Measurements from ENCODE around the gene ATL2. TPM values are rescaled to one million over a fixed set of nuclear protein-coding genes. Genes with fewer than 3 reads are reported as not detected.
"Not testable (repeated sequence)": the region's sequence is repeated elsewhere in the genome, so short reads cannot be mapped to it uniquely, and the experiment has no call there.

ATL2 gene
- total RNA-seq, 1 donor from 2014 or later: 34.4 TPM

DNA sequence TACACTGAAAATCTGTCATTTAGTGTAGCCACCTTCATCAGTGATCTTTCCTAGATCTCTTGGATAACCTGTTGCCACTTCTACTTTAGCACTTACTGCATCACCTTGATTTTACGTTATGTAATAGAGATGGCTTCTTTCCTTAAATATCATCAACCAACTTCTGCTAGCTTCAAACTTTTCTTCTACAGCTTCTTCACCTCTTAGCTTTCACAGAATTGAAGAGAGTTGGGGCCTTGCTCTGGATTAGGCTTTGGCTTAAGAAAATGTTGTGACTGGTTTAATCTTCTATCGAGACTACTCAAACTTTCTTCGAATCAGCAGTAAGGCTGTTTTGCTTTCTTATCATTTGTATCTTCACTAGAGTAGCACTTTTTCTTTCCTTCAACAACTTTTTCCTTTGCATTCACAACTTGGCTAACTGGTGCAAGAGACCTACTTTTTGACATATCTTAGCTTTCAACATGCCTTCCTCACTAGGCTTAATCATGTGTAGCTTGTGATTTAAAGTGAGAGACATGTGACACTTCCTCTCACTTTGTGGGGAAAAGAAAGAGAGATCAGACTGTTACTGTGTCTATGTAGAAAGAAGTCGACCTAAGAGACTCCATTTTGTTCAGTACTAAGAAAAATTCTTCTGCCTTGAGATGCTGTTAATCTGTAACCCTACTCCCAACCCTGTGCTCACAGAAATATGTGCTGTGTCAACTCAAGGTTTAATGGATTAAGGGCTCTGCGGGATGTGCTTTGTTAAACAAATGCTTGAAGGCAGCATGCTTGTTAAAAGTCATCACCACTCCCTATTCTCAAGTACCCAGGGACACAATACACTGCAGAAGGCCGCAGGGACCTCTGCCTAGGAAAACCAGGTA lies 99.6 kb downstream of the ATL2 start:
- no peak for DNase-seq (ENCODE audit: extremely low read depth, low read depth, low spot score)

- peak; percentile 50 for DNase-seq (ENCODE audit: extremely low read depth, low read depth, low spot score)
Observed at GRCh38 chr2:38274286-38275276, 102.5 kb downstream of the ATL2 start.

DNA sequence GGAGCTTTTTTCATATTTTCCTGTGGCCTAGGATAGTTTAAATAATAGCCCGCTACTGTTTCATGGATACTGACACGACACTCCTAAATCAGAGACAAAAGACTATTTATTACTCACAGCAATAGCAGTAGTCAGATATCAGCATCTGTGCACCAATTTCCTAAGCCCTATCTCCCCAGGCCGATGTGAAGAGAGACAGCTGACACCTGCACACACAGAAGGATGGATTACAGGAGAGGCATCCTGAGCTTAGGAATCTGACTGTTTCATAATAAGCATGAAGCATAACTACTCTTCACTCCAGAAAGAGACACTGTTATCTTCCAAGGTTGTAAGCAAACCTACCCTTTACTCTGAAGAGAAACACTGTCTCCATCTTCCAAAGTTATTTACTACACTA lies 105.4 kb downstream of the ATL2 start:
- DNase-seq (ENCODE audit: extremely low read depth, low read depth, low spot score): no peak

DNA sequence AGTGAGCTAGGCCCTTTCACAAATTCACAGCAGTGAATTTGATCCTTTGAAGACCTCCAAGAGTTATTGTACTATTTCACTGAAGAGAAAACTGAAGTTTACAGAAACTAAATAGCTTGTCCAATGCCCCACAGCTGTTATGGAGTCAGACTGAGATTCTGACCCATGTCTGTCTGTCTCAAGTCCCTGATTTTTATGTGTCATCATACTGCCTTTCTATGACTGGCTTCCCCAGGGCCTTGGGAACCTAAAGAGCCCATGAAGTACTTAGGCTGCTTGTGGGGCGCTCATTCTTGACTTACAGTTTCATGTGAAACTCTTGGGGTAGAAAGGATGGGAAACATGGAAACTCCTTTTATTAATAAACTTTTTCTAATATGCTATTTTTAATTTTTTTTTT lies 107.7 kb downstream of the ATL2 start:
- no peak for DNase-seq (ENCODE audit: extremely low read depth, low read depth, low spot score)

DNA sequence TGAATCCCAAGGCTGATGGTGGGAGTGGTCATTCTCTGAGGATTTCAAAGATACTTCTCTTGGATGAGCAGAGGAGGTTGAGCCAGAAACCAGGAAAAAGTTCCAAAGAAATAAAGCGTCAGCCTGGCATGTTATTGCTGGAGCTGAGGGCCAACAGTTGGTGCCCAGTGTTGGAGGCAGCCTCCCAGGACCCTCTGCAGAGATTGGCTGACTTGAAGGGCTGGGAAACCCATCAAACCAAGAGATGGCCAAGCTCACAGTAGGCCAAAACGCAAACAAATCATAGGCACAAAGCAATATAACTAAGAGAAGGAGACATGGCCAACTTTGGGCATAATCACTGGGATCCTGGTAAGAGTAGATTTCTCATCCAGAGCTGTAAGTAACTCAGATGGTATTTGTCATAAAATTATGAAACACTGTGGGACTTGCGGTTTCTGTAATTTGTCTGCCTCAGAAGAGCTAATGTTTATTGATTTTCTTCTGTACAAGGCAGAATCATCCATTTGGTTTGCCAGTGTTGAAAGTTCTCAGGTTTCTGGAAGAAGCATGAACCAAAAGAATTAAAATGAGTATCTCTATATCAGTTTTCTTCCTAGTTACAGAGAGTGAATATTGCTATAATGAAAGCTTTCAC lies 108.3 kb downstream of the ATL2 start:
- no peak for DNase-seq (ENCODE audit: extremely low read depth, low read depth, low spot score)

- no peak for DNase-seq (ENCODE audit: extremely low read depth, low read depth, low spot score)
Observed at GRCh38 chr2:38268001-38268400, 109.1 kb downstream of the ATL2 start.

- no peak for DNase-seq (ENCODE audit: extremely low read depth, low read depth, low spot score)
Observed at GRCh38 chr2:38267270-38267925, 109.7 kb downstream of the ATL2 start.

DNA sequence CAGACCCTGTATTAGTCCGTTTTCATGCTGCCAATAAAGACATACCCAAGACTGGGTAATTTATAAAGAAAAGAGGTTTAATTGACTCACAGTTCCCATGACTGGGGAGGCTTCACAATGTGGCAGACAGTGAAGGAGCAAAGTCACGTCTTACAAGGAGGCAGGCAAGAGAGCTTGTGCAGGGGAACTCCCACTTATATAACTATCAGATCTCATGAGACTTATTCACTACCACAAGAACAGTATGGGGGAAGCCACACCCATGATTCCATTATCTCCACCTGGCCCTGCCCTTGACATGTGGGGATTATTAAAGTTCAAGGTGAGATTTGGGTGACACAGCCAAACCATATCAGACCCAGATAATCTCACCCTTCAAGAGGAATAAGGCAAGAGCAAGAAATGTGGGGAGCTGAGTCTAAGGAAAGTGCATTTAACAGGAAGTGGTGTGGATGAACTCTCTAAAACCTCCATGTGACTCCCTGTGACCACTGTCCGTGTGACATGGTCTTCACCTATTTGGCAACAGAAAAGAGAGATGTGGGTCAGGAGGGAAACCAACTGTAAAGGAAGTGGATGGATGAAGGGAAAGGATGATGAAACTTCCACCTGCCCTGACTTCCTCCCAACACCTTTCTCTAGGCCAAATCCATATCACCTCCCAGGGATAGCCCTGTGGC lies 110.6 kb downstream of the ATL2 start:
- no peak for DNase-seq (ENCODE audit: extremely low read depth, low read depth, low spot score)

- DNase-seq (ENCODE audit: extremely low read depth, low read depth, low spot score): no peak
Observed at GRCh38 chr2:38265461-38265860, 111.6 kb downstream of the ATL2 start.

DNA sequence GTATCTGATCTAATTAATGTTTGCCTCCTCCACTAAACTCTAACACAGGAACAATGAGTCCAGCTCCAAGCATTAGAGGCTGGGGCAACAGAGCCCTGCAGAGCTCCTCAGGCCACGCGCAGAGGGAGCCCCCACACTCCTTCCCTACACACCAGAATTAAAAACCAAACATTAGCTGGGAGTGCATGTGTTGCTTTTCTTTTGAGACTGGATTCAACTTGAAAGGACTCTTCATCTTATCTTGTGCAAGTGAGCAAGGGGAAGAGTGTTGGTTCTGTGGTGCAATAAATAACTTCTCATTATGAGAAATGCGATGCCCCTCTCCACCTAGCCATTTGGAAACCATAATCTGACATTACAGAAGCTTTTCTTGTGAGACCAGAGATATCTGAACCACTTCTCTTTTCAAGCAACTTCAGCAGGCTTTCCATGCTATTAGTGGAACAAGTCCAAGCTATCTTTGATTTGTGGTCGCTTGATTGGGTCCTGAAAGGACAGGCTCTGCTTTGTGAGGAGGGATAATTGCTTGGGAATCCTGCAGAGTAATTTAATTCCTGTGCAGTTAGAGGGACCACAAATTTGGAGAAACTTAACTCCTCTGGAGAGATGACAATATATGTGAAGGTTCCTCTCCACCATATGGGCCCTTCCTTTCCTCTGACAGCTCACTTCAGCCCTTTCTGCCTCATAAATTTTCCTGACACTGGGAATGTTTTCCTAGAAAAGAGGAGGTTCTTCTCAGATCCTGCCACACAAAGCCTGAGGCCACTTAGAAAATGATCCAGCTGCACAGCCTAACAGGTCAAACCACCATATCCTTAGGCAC lies 112.5 kb downstream of the ATL2 start:
- DNase-seq (ENCODE audit: extremely low read depth, low read depth, low spot score): no peak

- DNase-seq (ENCODE audit: extremely low read depth, low read depth, low spot score): no peak
Observed at GRCh38 chr2:38263293-38263692, 113.8 kb downstream of the ATL2 start.

GRCh38 chr2:38262069-38262871 lies 114.8 kb downstream of the ATL2 start:
- no peak for DNase-seq (ENCODE audit: extremely low read depth, low read depth, low spot score)

GRCh38 chr2:38261569-38262068 lies 115.5 kb downstream of the ATL2 start:
- no peak for DNase-seq (ENCODE audit: extremely low read depth, low read depth, low spot score)

- DNase-seq (ENCODE audit: extremely low read depth, low read depth, low spot score): no peak
Observed at GRCh38 chr2:38260972-38261371, 116.1 kb downstream of the ATL2 start.

- no peak for DNase-seq (ENCODE audit: extremely low read depth, low read depth, low spot score)
Observed at GRCh38 chr2:38260469-38260868, 116.6 kb downstream of the ATL2 start.

GRCh38 chr2:38259311-38259710 lies 117.8 kb downstream of the ATL2 start:
- no peak for DNase-seq (ENCODE audit: extremely low read depth, low read depth, low spot score)

GRCh38 chr2:38257680-38258079 lies 119.4 kb downstream of the ATL2 start:
- not testable (repeated sequence) for DNase-seq (ENCODE audit: extremely low read depth, low read depth, low spot score)

GRCh38 chr2:38256610-38257009 lies 120.5 kb downstream of the ATL2 start:
- no peak for DNase-seq (ENCODE audit: extremely low read depth, low read depth, low spot score)

Measured in glomerular endothelial cell (primary cell).